Pancreas (tissue), 10 donors: ENCODE data around the gene CAMK1D. TPM values are rescaled to one million over a fixed set of nuclear protein-coding genes. Genes with fewer than 3 reads are reported as not detected.
A peak's percentile ranks its signal among the peaks of the same experiment; 100 is the strongest.

Experiments used
- ATAC-seq, 4 donors: fragments of 200-7000 bp; cut with Tn5 transposase; one replicate each; pipeline versions ENCODE4 v1.8.0 to v1.9.1; 2020; ENCODE audit warnings: mild to moderate bottlenecking in 4 of 4, moderate library complexity in 4 of 4
- DNase-seq, 6 donors: peaks; one replicate each; pipeline ENCODE4 v3.0.0-alpha.2; 2020
- FAIRE-seq: peaks from 2 replicates; lab custom pipeline; 2012; peaks lifted over from hg19 to GRCh38; lab: Jason Lieb, UNC
- H3K27ac ChIP-seq, 4 donors: fragments of 200-600 bp; sonication (generic); 1 replicate in 3 of 4; 2 replicates in 1 of 4; pipeline versions ENCODE4 v1.5.0 to v1.8.0; 2020
- H3K27me3 ChIP-seq, 4 donors: fragments of 200-600 bp; one replicate each; pipeline ENCODE4 v1.8.0; 2021
- H3K36me3 ChIP-seq, 3 donors: fragments of 200-600 bp; sonication (generic) in 1 of 3; one replicate each; pipeline versions ENCODE4 v1.5.0 to v1.8.0; 2020 to 2021
- H3K4me1 ChIP-seq, 3 donors: fragments of 200-600 bp; one replicate each; pipeline ENCODE4 v1.8.0; 2021
- H3K4me3 ChIP-seq, 4 donors: fragments of 200-600 bp; sonication (generic) in 2 of 4; one replicate each; pipeline versions ENCODE4 v1.5.0 to v1.8.0; 2020 to 2021
- H3K9me3 ChIP-seq, 4 donors: fragments of 200-600 bp; one replicate each; pipeline ENCODE4 v1.8.0; 2021
- WGBS, 2 donors: extraction: QIAGEN DNeasy Blood & Tissue Kit; methylation state at CpG; one replicate each; pipeline ENCODE4 v1.1.7; 2013; 5-methylcytosine and 5-hydroxymethylcytosine counted together
- intact Hi-C, 3 donors: fragments of 100-400 bp; cut with DNase I; formaldehyde crosslinking; loops; one replicate each; pipeline versions ENCODE4 v1.11.1 to v1.14.2; 2022
- polyA plus RNA-seq, 2 donors: library from polyadenylated mRNA; stranded (reverse); fragments of 200-250 nt; gene quantifications; one replicate each; pipeline ENCODE4 v1.2.3, GENCODE V29; 2013
- total RNA-seq, 6 donors: library from RNA; stranded (reverse); fragmentation: NEBNext Ultra II Directional in 4 of 6; extraction: Animal tissue kit (Norgen Biotek cat#: 25700) in 4 of 6; gene quantifications; one replicate each; pipeline versions ENCODE4 v1.2.1 to v1.2.4, GENCODE V29; 2021 to 2023
- TF ChIP-seq, protein P1 (sequence below), 4 donors: fragments of 200-600 bp; sonication (generic) in 3 of 4; IDR thresholded peaks; one replicate each; pipeline versions ENCODE4 v1.5.0 to v1.8.0; 2021; ENCODE audit warnings: antibody characterized with exemption in 4 of 4
- donor health status: healthy with polysubstance abuse.
- donor health status: DM: no; HTN: no; CAD: no; lungs with moderate emphysema.
- donor health status: DM: no; HTN: no; CAD: no.
- donor health status: control.
- donor health status: control.
- donor health status: Bipolar disorder and iron deficiency.
- donor health status: DM: yes; HTN: yes; CAD: no.
- donor health status: DM: no; HTN: no; CAD: no.
- donor health status: DM: no; HTN: no; CAD: no.
- donor health status: DM: yes; HTN: yes; CAD: no.

The CAMK1D gene
- total and polyA plus RNA-seq, 8 donors: 2.9 to 30.1 (median 22.7) TPM

- FAIRE-seq (no peak), DNase-seq (no peak), ATAC-seq (peak in 3 of 4 donors; percentile 30 to 61 (median 46))
- 78 to 85% methylated on average over 9 of the region's 9 CpGs for WGBS, 2 donors
- H3K4me1 ChIP-seq: peaks cover 12 to 20% (median 16%) of the 10 kb centered on the region in 3 donors
- H3K4me3 ChIP-seq: no peak overlapping the region
- no peaks in the 10 kb centered on the region for H3K27me3 ChIP-seq
- H3K36me3 ChIP-seq: no peaks in the 10 kb centered on the region
- TF ChIP-seq, protein P1, sequence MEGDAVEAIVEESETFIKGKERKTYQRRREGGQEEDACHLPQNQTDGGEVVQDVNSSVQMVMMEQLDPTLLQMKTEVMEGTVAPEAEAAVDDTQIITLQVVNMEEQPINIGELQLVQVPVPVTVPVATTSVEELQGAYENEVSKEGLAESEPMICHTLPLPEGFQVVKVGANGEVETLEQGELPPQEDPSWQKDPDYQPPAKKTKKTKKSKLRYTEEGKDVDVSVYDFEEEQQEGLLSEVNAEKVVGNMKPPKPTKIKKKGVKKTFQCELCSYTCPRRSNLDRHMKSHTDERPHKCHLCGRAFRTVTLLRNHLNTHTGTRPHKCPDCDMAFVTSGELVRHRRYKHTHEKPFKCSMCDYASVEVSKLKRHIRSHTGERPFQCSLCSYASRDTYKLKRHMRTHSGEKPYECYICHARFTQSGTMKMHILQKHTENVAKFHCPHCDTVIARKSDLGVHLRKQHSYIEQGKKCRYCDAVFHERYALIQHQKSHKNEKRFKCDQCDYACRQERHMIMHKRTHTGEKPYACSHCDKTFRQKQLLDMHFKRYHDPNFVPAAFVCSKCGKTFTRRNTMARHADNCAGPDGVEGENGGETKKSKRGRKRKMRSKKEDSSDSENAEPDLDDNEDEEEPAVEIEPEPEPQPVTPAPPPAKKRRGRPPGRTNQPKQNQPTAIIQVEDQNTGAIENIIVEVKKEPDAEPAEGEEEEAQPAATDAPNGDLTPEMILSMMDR (IDR thresholded peaks at IDR 0.05): no peak
- intact Hi-C loops: no loop called here
- no peak overlapping the region for H3K27ac ChIP-seq
- no peaks in the 10 kb centered on the region for H3K9me3 ChIP-seq
Measured at GRCh38 chr10:12419262-12419847, 70.0 kb downstream of the CAMK1D start.

- Histone ChIP-seq H3K27ac (no peak overlapping the region), H3K9me3 (no peaks in the 10 kb centered on the region), H3K36me3 (no peaks in the 10 kb centered on the region), H3K4me3 (no peak overlapping the region), H3K4me1 (peaks cover 11 to 14% (median 12%) of the 10 kb centered on the region in 3 donors), H3K27me3 (no peaks in the 10 kb centered on the region)
- peak; percentile 36 to 74 (median 53) for ATAC-seq
- TF ChIP-seq, protein P1 (IDR thresholded peaks at IDR 0.05): no peak
- intact Hi-C loops: no loop called here
- WGBS, 2 donors: 32 to 35% methylated on average over 7 of the region's 7 CpGs
- no peak for DNase-seq
- FAIRE-seq: no peak
Measured at GRCh38 chr10:12420530-12421120, 71.3 kb downstream of the CAMK1D start.

GRCh38 chr10:12422189-12422588 is 72.8 kb downstream of the CAMK1D start:
- Histone ChIP-seq H3K9me3 (no peaks in the 10 kb centered on the region), H3K4me1 (peaks cover 11 to 14% (median 12%) of the 10 kb centered on the region in 3 donors), H3K27ac (no peak overlapping the region), H3K27me3 (no peaks in the 10 kb centered on the region), H3K4me3 (no peak overlapping the region), H3K36me3 (no peaks in the 10 kb centered on the region)
- 91 to 96% methylated on average over 10 of the region's 10 CpGs for WGBS, 2 donors
- intact Hi-C loops: no loop called here
- DNase-seq (no peak), ATAC-seq (no peak), FAIRE-seq (no peak)
- TF ChIP-seq, protein P1 (IDR thresholded peaks at IDR 0.05): no peak

GRCh38 chr10:12423896-12424295 is 74.5 kb downstream of the CAMK1D start:
- ATAC-seq: no peak
- FAIRE-seq: no peak
- DNase-seq: no peak

More at GRCh38 chr10:12423896-12424295, 74.5 kb downstream of the CAMK1D start:
- Histone ChIP-seq H3K4me3 (no peak overlapping the region), H3K27me3 (no peaks in the 10 kb centered on the region), H3K36me3 (no peaks in the 10 kb centered on the region), H3K9me3 (no peaks in the 10 kb centered on the region), H3K27ac (no peak overlapping the region), H3K4me1 (peaks cover 11 to 14% (median 12%) of the 10 kb centered on the region in 3 donors)
- WGBS, 2 donors: 94 to 96% methylated on average over 14 of the region's 14 CpGs
- TF ChIP-seq, protein P1 (IDR thresholded peaks at IDR 0.05): no peak
- intact Hi-C loops: no loop called here
